Activated CD8-positive, alpha-beta T cell treated with anti-CD3 and anti-CD28 coated beads, Interleukin-2, amount 10 ng/mL, durations not matched to agents 7 days and 5 days (primary cell): ENCODE measurements around the gene NCDN. TPM values are rescaled to one million over a fixed set of nuclear protein-coding genes. Genes with fewer than 3 reads are reported as not detected.
"Not testable (repeated sequence)": the region's sequence is repeated elsewhere in the genome, so short reads cannot be mapped to it uniquely, and the experiment has no call there.

Experiments used
- ATAC-seq: fragments of 150-1000 bp; cut with Tn5 transposase; one replicate; pipeline ENCODE4 v1.10.0; 2021; ENCODE audit warnings: moderate library complexity
- CTCF ChIA-PET: fragments of 350-600 bp; sonication (Branson Sonifier 250); formaldehyde crosslinking; loops from one replicate; lab custom pipeline; 2021; ENCODE audit warnings: antibody characterized with exemption; lab: Charles Lee
- POLR2A ChIA-PET: fragments of 350-600 bp; sonication (Branson Sonifier 250); formaldehyde crosslinking; loops from one replicate; lab custom pipeline; 2021; ENCODE audit warnings: antibody characterized with exemption; lab: Charles Lee
- DNase-seq: peaks from one replicate; pipeline ENCODE4 v3.0.0-alpha.2; 2020
- H3K27ac Mint-ChIP-seq: one replicate; pipeline ENCODE4 v1.8.0; 2021; ENCODE audit warnings: mild to moderate bottlenecking, mixed read lengths
- H3K27me3 Mint-ChIP-seq: one replicate; pipeline ENCODE4 v1.8.0; 2021; ENCODE audit warnings: low read depth, mixed read lengths
- H3K36me3 Mint-ChIP-seq: one replicate; pipeline ENCODE4 v1.8.0; 2021; ENCODE audit warnings: low read depth, mixed read lengths
- H3K4me1 Mint-ChIP-seq: one replicate; pipeline ENCODE4 v1.8.0; 2021; ENCODE audit warnings: low read depth, mixed read lengths
- H3K4me3 Mint-ChIP-seq: one replicate; pipeline ENCODE4 v1.8.0; 2021; ENCODE audit warnings: mild to moderate bottlenecking, mixed read lengths
- H3K9me3 Mint-ChIP-seq: one replicate; pipeline ENCODE4 v1.8.0; 2022; ENCODE audit warnings: mixed read lengths; ENCODE audit not compliant: insufficient read depth
- total RNA-seq, 2 experiments: library from RNA; stranded (reverse); gene quantifications; one replicate each; pipeline ENCODE4 v1.2.3, GENCODE V29; 2021

NCDN gene
- total RNA-seq, 2 experiments from 2014 or later: 19.3 to 19.4 TPM

DNA sequence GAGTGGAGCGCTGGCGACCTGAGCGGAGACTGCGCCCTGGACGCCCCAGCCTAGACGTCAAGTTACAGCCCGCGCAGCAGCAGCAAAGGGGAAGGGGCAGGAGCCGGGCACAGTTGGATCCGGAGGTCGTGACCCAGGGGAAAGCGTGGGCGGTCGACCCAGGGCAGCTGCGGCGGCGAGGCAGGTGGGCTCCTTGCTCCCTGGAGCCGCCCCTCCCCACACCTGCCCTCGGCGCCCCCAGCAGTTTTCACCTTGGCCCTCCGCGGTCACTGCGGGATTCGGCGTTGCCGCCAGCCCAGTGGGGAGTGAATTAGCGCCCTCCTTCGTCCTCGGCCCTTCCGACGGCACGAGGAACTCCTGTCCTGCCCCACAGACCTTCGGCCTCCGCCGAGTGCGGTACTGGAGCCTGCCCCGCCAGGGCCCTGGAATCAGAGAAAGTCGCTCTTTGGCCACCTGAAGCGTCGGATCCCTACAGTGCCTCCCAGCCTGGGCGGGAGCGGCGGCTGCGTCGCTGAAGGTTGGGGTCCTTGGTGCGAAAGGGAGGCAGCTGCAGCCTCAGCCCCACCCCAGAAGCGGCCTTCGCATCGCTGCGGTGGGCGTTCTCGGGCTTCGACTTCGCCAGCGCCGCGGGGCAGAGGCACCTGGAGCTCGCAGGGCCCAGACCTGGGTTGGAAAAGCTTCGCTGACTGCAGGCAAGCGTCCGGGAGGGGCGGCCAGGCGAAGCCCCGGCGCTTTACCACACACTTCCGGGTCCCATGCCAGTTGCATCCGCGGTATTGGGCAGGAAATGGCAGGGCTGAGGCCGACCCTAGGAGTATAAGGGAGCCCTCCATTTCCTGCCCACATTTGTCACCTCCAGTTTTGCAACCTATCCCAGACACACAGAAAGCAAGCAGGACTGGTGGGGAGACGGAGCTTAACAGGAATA is 19.7 kb downstream of the NCDN start:
- DNase-seq (peak; percentile 85), ATAC-seq (peak; percentile 87)
- H3K36me3 Mint-ChIP-seq: peaks cover 10% of the 10 kb centered on the region
- peak overlapping the region; percentile 81 for H3K4me3 Mint-ChIP-seq
- no peaks in the 10 kb centered on the region for H3K9me3 Mint-ChIP-seq
- CTCF ChIA-PET: interaction anchor here (0.6 to 3.4 kb wide), 7 partner anchors 9 to 150 kb away, joined by 3 to 26 read pairs (median 5); no protein-coding TSS in a partner anchor
- peaks cover 34% of the 10 kb centered on the region for H3K4me1 Mint-ChIP-seq
- POLR2A ChIA-PET: interaction anchor here (1.2 to 1.9 kb wide), 3 partner anchors 9 to 192 kb away, joined by 5 to 10 read pairs (median 10); partner anchors contain the start of genes CLSPN, KIAA0319L and NCDN
- peaks cover 8% of the 10 kb centered on the region for H3K27me3 Mint-ChIP-seq
- peak overlapping the region; percentile 94 for H3K27ac Mint-ChIP-seq

DNA sequence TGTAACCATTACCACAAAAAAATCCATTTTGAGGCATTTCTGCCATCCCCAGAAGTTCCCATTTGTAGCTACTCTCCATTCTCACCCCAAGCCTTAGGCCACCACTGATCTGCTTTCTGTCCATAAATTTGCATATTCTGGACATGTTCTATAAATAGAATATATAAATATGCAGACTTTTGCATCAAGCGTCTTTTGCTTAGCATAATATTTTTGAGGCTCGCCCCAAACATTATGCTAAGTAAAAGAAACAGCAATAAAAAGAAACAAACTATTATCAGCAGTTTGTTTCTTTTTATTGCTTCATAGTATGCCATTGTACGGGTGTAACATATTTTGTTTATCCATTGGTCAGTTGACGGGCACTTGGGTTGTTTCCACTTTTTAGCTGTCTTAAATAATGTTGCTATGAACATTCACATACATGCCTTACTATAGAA is 23.4 kb downstream of the NCDN start:
- Mint-ChIP-seq H3K27me3 (peaks cover 3% of the 10 kb centered on the region), H3K4me3 (no peak overlapping the region), H3K9me3 (no peaks in the 10 kb centered on the region), H3K36me3 (peaks cover 6% of the 10 kb centered on the region), H3K27ac (no peak overlapping the region), H3K4me1 (peaks cover 22% of the 10 kb centered on the region)
- POLR2A ChIA-PET: no interaction called here
- DNase-seq: no peak
- no peak for ATAC-seq
- CTCF ChIA-PET: interaction anchor here (0.8 to 0.9 kb wide), 2 partner anchors 12 to 135 kb away, joined by 3 to 4 read pairs; no protein-coding TSS in a partner anchor

DNA sequence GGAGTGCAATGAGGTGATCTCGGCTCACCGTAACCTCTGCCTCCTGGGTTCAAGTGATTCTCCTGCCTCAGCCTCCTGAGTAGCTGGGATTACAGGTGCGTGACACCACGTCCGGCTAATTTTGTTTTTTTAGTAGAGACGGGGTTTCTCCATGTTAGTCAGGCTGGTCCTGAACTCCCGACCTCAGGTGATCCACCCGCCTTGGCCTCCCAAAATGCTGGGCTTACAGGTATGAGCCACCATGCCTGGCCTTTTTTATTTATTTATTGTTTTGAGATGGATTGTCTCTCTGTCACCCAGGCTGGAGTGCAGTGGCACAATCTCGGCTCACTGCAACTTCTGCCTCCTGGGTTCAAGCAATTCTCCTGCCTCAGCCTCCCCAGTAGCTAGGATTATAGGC is 24.0 kb downstream of the NCDN start:
- H3K9me3 Mint-ChIP-seq, DNase-seq, H3K36me3 Mint-ChIP-seq, ATAC-seq, POLR2A ChIA-PET, H3K27me3 Mint-ChIP-seq, H3K27ac Mint-ChIP-seq, H3K4me3 Mint-ChIP-seq: not testable (repeated sequence)
- CTCF ChIA-PET: interaction anchor here (0.8 to 1.2 kb wide), 3 partner anchors 13 to 134 kb away, joined by 3 to 4 read pairs (median 3); no protein-coding TSS in a partner anchor
- peaks cover 15% of the 10 kb centered on the region for H3K4me1 Mint-ChIP-seq

DNA sequence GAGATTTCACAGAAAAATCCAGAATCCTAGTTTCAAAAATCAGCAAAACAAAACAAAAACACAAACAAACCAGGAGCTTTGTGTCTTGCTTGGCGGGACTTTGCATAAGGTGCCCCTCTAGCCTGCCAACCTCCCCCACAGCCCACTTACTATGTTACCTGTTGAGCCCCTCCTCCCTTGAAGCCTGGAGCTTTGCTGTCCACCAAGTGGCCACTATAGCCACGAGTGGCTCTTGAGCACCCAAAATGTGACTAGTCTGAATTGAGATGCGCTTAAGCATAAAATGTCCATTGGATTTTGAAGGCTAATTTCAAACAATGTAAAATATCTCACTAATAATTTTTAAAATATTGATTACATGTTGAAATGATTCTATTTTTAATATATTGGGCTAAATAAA is 27.7 kb downstream of the NCDN start:
- Mint-ChIP-seq H3K36me3 (no peaks in the 10 kb centered on the region), H3K27ac (no peak overlapping the region), H3K4me1 (no peaks in the 10 kb centered on the region), H3K4me3 (no peak overlapping the region), H3K9me3 (no peaks in the 10 kb centered on the region), H3K27me3 (no peaks in the 10 kb centered on the region)
- ChIA-PET CTCF (interaction anchor here (1.0 to 1.7 kb wide), 3 partner anchors 20 to 142 kb away, joined by 3 to 5 read pairs (median 4); no protein-coding TSS in a partner anchor), POLR2A (no interaction called here)
- DNase-seq: no peak
- no peak for ATAC-seq

DNA sequence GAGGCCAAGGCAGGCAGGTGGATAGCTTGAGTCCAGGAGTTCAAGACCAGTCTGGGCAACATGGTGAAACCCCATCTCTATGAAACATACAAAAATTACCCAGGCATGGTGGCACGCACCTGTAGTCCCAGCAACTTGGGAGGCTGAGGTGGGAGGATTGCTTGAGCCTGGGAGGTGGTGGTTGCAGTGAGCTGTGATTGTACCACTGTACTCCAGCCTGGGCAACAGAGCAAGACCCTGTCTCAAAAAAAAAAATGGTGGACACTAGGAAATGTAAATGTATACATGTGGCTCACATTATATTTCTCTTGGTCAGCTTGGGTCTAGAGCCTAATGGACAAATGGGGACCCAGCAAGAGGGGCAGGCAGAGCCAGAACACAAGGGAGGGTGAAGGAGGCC is 28.2 kb downstream of the NCDN start:
- CTCF ChIA-PET: interaction anchor here (1.3 to 1.7 kb wide), 2 partner anchors 48 to 142 kb away, joined by 3 to 4 read pairs; no protein-coding TSS in a partner anchor
- H3K9me3 Mint-ChIP-seq, H3K4me1 Mint-ChIP-seq, H3K27ac Mint-ChIP-seq, H3K27me3 Mint-ChIP-seq, H3K4me3 Mint-ChIP-seq, DNase-seq, H3K36me3 Mint-ChIP-seq, POLR2A ChIA-PET, ATAC-seq: not testable (repeated sequence)

DNA sequence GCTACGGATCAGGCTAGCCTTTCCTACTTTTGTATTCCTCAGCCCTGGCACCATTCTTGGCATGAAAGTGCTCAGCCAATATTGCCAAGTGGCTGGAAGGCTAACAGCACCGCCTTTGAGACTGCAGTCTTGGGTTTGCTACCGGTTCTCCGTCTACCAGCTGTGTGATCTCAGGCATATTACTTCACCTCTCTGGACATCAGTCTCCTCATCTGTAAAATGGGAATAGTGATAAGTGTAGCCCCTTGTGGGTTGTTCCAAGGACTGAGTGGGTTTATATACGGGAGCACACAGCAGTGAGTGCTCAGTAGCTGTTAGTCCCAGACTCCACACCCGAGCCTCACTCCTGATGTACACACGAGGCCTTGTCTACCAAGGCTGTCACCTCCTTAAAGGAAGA is 29.2 kb downstream of the NCDN start:
- H3K4me1 Mint-ChIP-seq: no peaks in the 10 kb centered on the region
- peaks cover 3% of the 10 kb centered on the region for H3K36me3 Mint-ChIP-seq
- no peak overlapping the region for H3K27ac Mint-ChIP-seq
- ChIA-PET POLR2A (interaction anchor here (1.5 kb wide), 1 partner anchor 182 kb away, joined by 3 read pairs; no protein-coding TSS in a partner anchor), CTCF (interaction anchor here (1.1 kb wide), 1 partner anchor 18 kb away, joined by 3 read pairs; no protein-coding TSS in a partner anchor)
- DNase-seq: no peak
- H3K4me3 Mint-ChIP-seq: no peak overlapping the region
- H3K27me3 Mint-ChIP-seq: no peaks in the 10 kb centered on the region
- no peaks in the 10 kb centered on the region for H3K9me3 Mint-ChIP-seq
- no peak for ATAC-seq

DNA sequence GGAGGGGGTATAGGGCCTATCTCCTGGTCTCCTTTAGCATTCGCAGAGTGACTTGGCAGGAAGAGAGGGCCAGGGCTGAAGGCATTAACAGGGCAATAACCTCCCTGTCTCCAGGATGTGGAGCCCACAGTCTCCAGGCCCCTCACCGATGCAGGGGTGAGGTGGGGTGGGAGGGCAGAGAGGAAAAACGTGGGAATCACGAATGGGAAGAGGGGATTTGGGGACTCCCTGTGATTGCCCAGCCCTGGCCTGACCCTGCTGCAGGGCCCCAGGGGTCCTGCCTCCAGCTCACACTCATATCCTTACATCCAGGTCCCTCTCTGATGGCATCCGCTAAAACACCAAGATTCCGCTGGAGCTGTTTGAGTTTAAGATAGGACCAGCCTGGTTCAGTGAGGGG is 30.1 kb downstream of the NCDN start:
- CTCF ChIA-PET: no interaction called here

DNA sequence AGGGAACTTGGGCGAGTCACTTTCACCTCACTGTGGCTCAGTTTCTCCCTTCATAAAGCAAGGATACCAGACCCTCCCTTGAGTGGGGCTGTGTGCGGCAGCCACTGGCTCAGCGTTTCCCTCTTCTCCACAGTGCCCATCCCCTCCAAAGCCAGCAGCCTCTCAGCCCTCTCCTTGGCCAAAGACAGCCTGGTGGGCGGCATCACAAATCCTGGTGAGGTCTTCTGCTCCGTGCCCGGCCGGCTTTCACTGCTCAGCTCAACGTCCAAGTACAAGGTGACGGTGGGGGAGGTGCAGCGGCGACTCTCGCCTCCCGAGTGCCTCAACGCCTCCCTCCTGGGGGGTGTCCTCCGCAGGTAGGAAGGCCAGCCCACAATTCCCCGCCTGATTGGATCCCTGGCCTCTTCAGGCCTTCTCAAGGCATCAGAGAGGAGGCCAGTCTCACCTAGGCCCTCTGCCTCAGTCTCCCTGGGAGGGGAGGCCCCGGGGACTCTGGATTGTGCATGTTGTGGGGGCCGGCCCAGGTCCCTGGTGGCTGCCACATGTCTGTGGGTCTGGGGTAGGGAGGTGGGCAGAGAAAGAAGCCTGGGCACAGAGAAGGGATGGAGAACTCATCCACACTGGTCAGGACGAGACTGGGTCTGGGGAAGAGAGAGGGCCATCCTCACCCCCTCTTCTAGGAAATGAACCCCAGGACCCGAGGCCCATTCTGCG is 30.8 kb downstream of the NCDN start:
- DNase-seq (no peak), ATAC-seq (no peak)
- ChIA-PET POLR2A (interaction anchor here (1.5 kb wide), 1 partner anchor 181 kb away, joined by 3 read pairs; no protein-coding TSS in a partner anchor), CTCF (no interaction called here)
- Mint-ChIP-seq H3K27ac (no peak overlapping the region), H3K9me3 (no peaks in the 10 kb centered on the region), H3K36me3 (peaks cover 3% of the 10 kb centered on the region), H3K4me3 (no peak overlapping the region), H3K27me3 (no peaks in the 10 kb centered on the region), H3K4me1 (peaks cover 9% of the 10 kb centered on the region)

More for the DNA sequence above, 30.1 kb downstream of the NCDN start:
- POLR2A ChIA-PET: interaction anchor here (1.5 kb wide), 1 partner anchor 181 kb away, joined by 3 read pairs; no protein-coding TSS in a partner anchor
- H3K36me3 Mint-ChIP-seq: peaks cover 3% of the 10 kb centered on the region
- no peak for ATAC-seq
- H3K27me3 Mint-ChIP-seq: no peaks in the 10 kb centered on the region
- DNase-seq: no peak
- no peaks in the 10 kb centered on the region for H3K9me3 Mint-ChIP-seq
- peaks cover 3% of the 10 kb centered on the region for H3K4me1 Mint-ChIP-seq
- H3K4me3 Mint-ChIP-seq: no peak overlapping the region
- no peak overlapping the region for H3K27ac Mint-ChIP-seq

DNA sequence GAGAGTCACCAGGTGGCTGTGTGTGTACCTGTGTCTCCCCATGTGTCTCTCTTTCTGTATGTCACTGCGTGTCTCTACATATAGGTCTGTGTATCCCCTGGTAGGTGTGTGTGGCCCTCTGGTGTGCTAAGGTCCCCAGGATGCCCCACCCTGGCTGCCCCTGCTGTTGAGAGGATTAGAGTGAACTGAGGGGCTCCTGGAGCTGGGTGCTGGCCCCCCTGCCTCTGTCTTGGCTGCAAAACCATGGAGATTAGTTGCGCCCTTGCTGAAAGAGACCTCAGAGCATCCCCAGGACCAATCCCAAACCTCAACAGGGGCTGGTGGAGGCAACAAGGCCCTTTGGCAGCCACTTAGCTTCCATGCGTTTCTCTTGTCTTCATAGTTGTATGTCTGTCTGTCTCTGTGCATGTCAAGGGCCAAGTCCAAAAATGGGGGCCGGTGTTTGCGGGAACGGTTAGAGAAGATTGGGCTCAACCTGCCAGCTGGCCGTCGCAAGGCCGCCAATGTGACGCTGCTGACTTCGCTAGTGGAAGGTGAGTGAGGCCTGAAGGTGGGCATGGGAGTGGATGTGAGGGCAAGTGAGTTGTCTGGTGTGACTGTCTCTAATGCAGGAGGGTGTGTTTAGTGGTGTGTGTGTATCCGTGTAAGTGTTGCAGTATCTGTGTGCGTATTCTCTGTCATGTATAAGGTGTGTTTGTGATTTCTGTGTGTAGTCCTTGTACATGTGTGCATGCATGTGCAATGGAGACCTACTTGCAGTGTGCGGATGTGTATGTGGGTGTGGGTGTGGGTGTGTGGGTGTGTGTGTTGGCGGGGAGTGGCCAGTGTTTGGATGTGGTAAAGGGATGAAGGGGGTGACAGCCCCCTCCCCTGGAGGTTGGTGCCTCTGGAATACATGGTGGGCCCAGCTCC is 32.2 kb downstream of the NCDN start:
- no peak for ATAC-seq
- Mint-ChIP-seq H3K9me3 (no peaks in the 10 kb centered on the region), H3K4me3 (no peak overlapping the region), H3K27ac (peak overlapping the region; percentile 5), H3K36me3 (peaks cover 3% of the 10 kb centered on the region), H3K4me1 (peaks cover 16% of the 10 kb centered on the region), H3K27me3 (no peaks in the 10 kb centered on the region)
- ChIA-PET CTCF (no interaction called here), POLR2A (no interaction called here)
- no peak for DNase-seq

DNA sequence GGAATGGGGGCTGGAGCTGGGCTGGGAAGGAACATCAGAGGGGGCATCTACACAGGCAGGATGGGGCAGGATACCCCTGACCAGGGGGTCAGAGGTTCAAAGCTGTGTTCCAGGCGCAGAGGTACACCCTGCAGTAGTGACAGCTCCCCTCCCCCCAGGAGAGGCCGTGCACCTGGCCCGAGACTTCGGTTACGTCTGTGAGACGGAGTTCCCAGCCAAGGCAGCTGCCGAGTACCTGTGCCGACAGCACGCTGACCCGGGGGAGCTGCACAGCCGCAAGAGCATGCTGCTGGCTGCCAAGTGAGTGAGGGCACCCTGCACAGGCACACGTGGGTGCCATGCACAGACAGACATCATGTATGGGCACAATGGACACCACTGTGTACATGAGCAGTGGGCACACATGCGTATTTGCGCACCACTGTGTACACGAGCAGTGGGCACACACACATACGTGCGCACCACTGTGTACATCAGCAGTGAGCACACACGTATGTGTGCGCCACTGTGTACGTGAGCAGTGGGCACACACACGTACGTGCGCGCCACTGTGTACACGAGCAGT is 33.0 kb downstream of the NCDN start:
- no peak for DNase-seq
- Mint-ChIP-seq H3K9me3 (no peaks in the 10 kb centered on the region), H3K4me1 (peaks cover 16% of the 10 kb centered on the region), H3K27me3 (no peaks in the 10 kb centered on the region), H3K4me3 (no peak overlapping the region), H3K36me3 (peaks cover 3% of the 10 kb centered on the region), H3K27ac (no peak overlapping the region)
- ChIA-PET CTCF (no interaction called here), POLR2A (no interaction called here)
- ATAC-seq: no peak
